ENCODE measurements around the gene PIGM. TPM values are rescaled to one million over a fixed set of nuclear protein-coding genes. Genes with fewer than 3 reads are reported as not detected.

Gene PIGM
- total RNA-seq, 1 donor from 2014 or later: 5.9 TPM

DNA sequence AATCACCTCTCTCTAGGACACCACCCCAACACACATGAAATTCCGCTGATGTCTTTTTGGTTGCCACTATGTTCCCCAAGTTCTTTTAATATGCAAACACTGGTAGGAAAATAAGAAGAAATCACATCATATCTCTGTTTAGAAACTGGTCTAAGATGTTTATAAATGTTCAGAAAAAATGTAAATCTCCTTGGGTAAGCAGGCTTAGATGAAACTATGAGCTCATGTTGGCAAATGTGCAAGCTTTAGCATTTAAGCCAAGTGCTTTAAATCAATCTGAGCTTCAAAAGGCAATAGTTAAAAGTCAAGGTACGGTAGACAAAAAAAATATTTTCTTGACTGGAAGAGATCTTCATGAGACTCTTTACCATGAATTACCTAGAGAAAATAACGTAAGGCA lies 52.5 kb downstream of the PIGM start:
- H3K4me1 Mint-ChIP-seq (ENCODE audit: low read depth, unreplicated experiment): peaks cover 6% of the 10 kb centered on the region
- TF ChIP-seq, protein P1, sequence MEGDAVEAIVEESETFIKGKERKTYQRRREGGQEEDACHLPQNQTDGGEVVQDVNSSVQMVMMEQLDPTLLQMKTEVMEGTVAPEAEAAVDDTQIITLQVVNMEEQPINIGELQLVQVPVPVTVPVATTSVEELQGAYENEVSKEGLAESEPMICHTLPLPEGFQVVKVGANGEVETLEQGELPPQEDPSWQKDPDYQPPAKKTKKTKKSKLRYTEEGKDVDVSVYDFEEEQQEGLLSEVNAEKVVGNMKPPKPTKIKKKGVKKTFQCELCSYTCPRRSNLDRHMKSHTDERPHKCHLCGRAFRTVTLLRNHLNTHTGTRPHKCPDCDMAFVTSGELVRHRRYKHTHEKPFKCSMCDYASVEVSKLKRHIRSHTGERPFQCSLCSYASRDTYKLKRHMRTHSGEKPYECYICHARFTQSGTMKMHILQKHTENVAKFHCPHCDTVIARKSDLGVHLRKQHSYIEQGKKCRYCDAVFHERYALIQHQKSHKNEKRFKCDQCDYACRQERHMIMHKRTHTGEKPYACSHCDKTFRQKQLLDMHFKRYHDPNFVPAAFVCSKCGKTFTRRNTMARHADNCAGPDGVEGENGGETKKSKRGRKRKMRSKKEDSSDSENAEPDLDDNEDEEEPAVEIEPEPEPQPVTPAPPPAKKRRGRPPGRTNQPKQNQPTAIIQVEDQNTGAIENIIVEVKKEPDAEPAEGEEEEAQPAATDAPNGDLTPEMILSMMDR (IDR thresholded peaks at IDR 0.05; ENCODE audit: partially characterized antibody, unreplicated experiment): no peak
- peaks cover 8% of the 10 kb centered on the region for H3K9me3 Mint-ChIP-seq (ENCODE audit: unreplicated experiment)
- peaks cover 13% of the 10 kb centered on the region for H3K36me3 Mint-ChIP-seq (ENCODE audit: unreplicated experiment)
- DNase-seq: no peak
- H3K27me3 Mint-ChIP-seq (ENCODE audit: unreplicated experiment): peaks cover 2% of the 10 kb centered on the region
- no peak overlapping the region for H3K4me3 Mint-ChIP-seq (ENCODE audit: unreplicated experiment)
- no peak overlapping the region for H3K27ac Mint-ChIP-seq (ENCODE audit: unreplicated experiment)

DNA sequence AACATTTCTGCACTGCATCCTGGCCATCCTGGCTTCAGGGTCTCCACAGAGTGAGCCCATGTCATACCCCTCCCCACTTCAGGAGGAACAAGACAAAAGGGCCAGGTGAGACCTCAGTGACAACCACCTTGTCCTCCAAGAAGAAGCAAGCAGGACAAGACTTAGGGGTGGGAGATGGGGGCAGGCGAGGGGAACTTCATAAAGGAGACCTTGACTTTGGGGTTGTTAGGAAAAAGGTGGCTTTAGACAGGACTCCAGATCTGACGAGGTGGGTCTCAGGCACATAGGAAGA lies 53.7 kb downstream of the PIGM start:
- TF ChIP-seq, protein P1 (IDR thresholded peaks at IDR 0.05; ENCODE audit: partially characterized antibody, unreplicated experiment): no peak
- H3K4me1 Mint-ChIP-seq (ENCODE audit: low read depth, unreplicated experiment): peaks cover 6% of the 10 kb centered on the region

DNA sequence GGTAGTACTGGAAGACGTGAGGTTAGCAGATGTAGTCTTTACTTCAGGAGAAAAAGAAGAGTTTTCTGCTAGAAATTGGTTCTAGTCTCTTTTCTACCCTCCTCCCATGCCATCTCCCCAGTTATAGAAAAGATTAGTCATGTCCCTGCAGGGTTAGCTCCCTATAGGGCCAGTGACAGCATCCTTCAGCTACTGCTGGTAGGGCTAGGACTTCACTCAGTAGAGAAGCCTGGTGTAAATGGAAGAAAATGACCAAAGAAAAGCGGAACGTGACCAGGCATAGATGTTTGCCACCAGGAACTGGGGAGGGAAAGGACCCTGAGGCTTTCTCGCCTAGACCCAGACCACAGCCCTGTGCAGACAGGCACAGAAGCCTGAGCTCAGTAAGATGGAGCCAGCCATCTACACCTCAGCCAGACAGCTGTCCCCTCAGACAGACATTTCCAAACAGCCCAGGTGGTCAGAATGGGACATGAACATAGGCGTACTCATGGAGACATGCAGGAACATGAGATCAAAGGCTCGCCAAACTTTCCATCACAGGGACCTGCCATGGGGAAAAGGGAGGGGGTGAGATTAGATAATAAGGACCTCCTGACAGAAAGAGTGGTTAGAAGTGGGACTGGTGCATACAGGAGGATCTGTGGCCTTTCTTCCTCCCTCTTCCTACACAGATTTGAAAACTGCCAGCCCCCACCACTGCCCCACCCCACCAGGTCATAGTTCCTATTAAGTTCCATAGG lies 54.3 kb downstream of the PIGM start:
- TF ChIP-seq, protein P1 (IDR thresholded peaks at IDR 0.05; ENCODE audit: partially characterized antibody, unreplicated experiment): no peak
- no peak for DNase-seq
- peaks cover 8% of the 10 kb centered on the region for H3K9me3 Mint-ChIP-seq (ENCODE audit: unreplicated experiment)
- peaks cover 13% of the 10 kb centered on the region for H3K36me3 Mint-ChIP-seq (ENCODE audit: unreplicated experiment)
- no peak overlapping the region for H3K4me3 Mint-ChIP-seq (ENCODE audit: unreplicated experiment)
- no peak overlapping the region for H3K27ac Mint-ChIP-seq (ENCODE audit: unreplicated experiment)
- H3K27me3 Mint-ChIP-seq (ENCODE audit: unreplicated experiment): peaks cover 2% of the 10 kb centered on the region
- H3K4me1 Mint-ChIP-seq (ENCODE audit: low read depth, unreplicated experiment): peaks cover 6% of the 10 kb centered on the region

More for the DNA sequence above, 53.7 kb downstream of the PIGM start:
- H3K36me3 Mint-ChIP-seq (ENCODE audit: unreplicated experiment): peaks cover 13% of the 10 kb centered on the region
- peaks cover 8% of the 10 kb centered on the region for H3K9me3 Mint-ChIP-seq (ENCODE audit: unreplicated experiment)
- no peak overlapping the region for H3K4me3 Mint-ChIP-seq (ENCODE audit: unreplicated experiment)
- no peak overlapping the region for H3K27ac Mint-ChIP-seq (ENCODE audit: unreplicated experiment)
- DNase-seq: no peak
- H3K27me3 Mint-ChIP-seq (ENCODE audit: unreplicated experiment): peaks cover 2% of the 10 kb centered on the region

Other genes with a start within 250 kb of the PIGM start
- gene FCRL6, start 229.6 kb downstream of the PIGM start, total RNA-seq (ENCODE audit: unreplicated experiment): not detected
- not detected for gene SLAMF8, start 205.1 kb downstream of the PIGM start, total RNA-seq (ENCODE audit: unreplicated experiment)
- not detected for gene VSIG8, start 169.3 kb downstream of the PIGM start, total RNA-seq (ENCODE audit: unreplicated experiment)
- 0.49 TPM for gene CFAP45, start 131.8 kb downstream of the PIGM start, total RNA-seq (ENCODE audit: unreplicated experiment)
- 160 TPM for gene TAGLN2, start 106.5 kb downstream of the PIGM start, total RNA-seq (ENCODE audit: unreplicated experiment)
- 23.4 TPM for gene IGSF9, start 86.4 kb downstream of the PIGM start, total RNA-seq (ENCODE audit: unreplicated experiment)
- not detected for gene SLAMF9, start 77.8 kb downstream of the PIGM start, total RNA-seq (ENCODE audit: unreplicated experiment)
- gene KCNJ10, start 38.2 kb upstream of the PIGM start, total RNA-seq (ENCODE audit: unreplicated experiment): not detected
- gene KCNJ9, start 49.5 kb upstream of the PIGM start, total RNA-seq (ENCODE audit: unreplicated experiment): 2.0 TPM
- 45.9 TPM for gene IGSF8, start 66.6 kb upstream of the PIGM start, total RNA-seq (ENCODE audit: unreplicated experiment)
- not detected for gene ATP1A2, start 83.8 kb upstream of the PIGM start, total RNA-seq (ENCODE audit: unreplicated experiment)
- not detected for gene ATP1A4, start 119.6 kb upstream of the PIGM start, total RNA-seq (ENCODE audit: unreplicated experiment)
- gene CASQ1, start 158.6 kb upstream of the PIGM start, total RNA-seq (ENCODE audit: unreplicated experiment): not detected
- 44.6 TPM for gene PEA15, start 173.4 kb upstream of the PIGM start, total RNA-seq (ENCODE audit: unreplicated experiment)
- 146 TPM for gene DCAF8, start 230.6 kb upstream of the PIGM start, total RNA-seq (ENCODE audit: unreplicated experiment)

All from glutamatergic neuron (in vitro differentiated cells).